HG02642 (cell line): ENCODE results near the gene ITCH.
"Not testable (repeated sequence)": the region's sequence is repeated elsewhere in the genome, so short reads cannot be mapped to it uniquely, and the experiment has no call there.

ENCODE experiments used
- ATAC-seq: cut with Tn5 transposase; IDR thresholded peaks from one replicate; pipeline ENCODE4 v1.9.1; 2021; ENCODE audit warnings: mild to moderate bottlenecking; ENCODE audit not compliant: unreplicated experiment, poor library complexity

The ITCH gene

DNA sequence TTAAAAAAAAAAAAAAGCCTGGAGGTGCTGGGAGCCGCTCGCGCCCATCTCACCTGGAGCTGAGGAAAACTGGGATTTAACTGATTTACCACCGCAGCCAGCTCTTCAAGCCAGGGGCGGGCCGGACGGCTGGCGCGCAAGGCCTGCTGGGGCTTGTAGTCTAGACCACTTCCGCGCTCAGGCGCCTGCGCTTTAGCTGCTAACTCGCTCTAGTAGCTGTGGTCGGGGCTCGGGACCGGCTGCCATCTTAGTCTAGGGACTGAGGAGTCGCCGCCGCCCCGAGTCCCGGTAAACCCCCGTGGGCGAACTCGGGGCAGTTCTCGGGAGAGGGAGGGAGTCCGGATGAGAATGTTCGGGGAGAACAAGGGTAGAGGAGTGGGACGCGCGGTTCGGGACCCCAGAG is at the start of gene ITCH:
ITCH (plus strand) TSS at position 212 of the 403 bp plus-strand sequence. CDS start 30,539 bp downstream, outside the sequence.
- ATAC-seq, result peak; percentile 94

DNA sequence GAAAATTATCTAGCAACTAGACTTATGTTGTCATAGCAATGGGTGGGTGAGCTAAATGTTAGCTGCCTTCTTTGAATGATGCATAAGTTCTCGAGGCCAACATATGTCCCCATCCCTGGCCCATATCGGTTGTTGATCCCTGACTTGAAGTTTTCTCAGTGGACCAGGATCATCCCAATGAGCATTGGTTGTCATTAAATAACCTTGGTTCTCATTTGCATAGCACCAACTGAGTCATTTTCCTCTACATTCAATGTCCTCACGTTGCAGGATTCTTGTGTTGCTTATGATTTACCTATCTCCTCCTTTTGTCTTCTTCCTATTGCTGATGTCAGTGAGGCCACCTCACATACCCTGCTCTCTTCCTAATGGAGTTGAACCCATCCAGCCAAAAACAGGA is 47.8 kb upstream of the ITCH start:
- no peak for ATAC-seq

- ATAC-seq, result no peak
Measured at GRCh38 chr20:34316196-34316814, 46.8 kb upstream of the ITCH start.

DNA sequence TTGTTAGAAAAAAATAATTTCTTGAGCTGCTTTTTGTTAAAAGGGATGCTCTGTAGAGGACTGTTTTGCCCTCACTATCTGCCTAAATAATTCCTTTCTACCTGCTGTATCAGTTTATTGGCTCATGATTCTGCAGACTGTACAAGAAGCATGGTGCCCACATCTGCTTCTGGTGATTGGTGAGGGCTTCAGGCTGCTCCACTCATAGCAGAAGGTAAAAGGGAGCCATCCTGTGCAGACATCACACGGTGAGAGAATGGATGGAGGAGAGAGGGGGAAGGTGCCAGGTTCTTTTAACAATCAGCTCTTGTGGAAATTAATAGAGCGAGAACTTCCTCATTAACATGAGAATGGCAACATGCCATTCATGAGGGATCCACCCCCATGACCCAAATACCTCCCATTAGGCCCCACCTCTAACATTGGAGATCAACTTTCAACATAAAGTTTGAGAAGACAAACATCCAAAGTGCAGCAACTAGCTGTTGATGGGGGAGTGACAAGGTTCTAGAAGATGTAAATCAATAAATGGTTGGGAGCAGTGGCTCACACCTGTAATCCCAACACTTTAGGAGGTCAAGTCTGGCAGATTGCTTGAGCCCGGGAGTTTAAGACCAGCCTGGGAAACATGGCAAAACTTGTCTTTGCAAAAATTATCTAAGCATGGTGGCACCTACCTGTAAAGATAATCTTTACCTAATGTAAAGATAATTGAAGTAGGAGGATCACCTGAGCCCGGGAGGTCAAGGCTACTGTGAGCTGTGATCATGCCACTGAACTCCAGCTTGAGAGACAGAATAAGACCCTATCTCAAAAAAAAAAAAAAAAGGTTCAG is 44.2 kb upstream of the ITCH start:
- no peak for ATAC-seq

DNA sequence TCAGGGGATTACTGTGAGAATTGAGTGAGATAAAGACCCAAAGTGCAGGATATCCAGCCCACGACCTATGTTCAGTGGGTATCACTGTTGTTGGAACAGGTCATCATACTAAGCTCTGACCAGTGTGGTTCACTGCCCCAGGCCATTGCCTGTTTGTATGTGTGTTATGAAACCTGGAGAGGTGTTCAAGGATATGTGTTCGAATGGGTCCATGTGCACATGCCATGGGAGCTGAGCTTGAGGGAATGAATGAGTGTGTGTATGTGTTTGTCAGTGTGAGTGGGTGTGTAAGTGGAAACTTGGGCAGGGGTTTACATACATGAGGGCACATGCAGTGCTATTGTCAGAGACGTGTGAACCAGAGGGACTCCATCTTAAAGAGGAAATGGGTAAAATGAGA is 42.2 kb upstream of the ITCH start:
- no peak for ATAC-seq

GRCh38 chr20:34322267-34323105 is 40.6 kb upstream of the ITCH start:
- no peak for ATAC-seq

GRCh38 chr20:34324541-34324940 is 38.5 kb upstream of the ITCH start:
- no peak for ATAC-seq

DNA sequence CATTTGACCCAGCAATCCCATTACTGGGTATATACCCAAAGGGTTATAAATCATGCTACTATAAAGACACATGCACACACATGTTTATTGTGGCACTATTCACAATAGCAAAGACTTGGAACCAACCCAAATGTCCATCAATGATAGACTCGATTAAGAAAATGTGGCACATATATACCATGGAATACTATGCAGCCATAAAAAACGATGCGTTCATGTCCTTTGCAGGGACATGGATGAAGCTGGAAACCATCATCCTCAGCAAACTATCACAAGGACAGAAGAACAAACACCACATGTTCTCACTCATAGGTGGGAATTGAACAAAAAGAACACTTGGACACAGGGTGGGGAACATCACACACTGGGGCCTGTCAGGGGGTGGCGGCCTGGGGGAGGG is 34.9 kb upstream of the ITCH start:
- not testable (repeated sequence) for ATAC-seq

- ATAC-seq, result no peak
Measured at GRCh38 chr20:34328928-34329677, 34.0 kb upstream of the ITCH start.

DNA sequence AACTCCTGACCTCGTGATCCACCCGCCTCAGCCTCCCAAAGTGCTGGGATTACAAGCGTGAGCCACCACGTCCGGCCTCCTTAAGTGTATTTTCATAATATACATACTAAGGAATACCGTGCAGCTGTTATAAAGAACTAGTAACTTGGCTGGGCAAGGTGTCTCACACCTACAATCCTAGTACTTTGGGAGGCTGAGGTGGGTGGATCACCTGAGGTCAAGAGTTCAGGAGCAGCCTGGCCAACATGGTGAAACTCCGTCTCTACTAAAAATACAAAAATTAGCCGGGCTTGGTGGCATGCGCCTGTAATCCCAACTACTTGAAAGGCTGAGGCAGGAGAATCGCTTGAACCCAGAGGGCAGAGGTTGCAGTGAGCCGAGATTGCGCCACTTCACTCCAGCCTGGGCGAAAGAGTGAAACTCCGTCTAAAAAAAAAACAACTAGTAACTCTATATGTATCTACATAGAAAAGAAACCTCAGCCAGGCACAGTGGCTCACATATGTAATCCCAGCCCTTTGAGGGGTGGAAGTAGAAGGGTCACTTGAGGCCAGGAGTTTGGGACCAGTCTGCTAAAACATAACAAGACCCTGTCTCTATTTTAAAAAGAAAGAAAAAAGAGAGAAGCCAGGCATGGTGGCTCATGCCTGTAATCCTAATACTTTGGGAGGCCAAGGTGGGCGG is 32.1 kb upstream of the ITCH start:
- not testable (repeated sequence) for ATAC-seq

DNA sequence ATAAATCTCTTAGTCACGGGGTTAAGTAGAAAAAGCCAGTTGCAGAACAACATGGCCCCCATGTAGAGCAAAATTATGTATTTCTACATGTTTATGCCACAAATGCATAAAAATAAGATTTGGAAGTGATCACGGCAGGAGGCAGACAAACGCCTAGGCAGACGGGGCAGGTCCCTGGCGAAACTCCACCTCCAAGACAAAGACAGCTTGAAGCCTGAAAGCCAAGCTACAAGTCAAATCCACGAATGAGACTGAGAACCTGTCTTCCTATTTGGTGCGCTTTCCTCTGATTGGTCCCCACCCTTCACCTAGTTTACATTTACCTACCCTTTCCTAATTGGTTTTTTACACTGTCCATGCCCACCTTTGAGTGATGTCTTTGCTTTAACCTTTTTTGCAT is 31.2 kb upstream of the ITCH start:
- ATAC-seq, result no peak

DNA sequence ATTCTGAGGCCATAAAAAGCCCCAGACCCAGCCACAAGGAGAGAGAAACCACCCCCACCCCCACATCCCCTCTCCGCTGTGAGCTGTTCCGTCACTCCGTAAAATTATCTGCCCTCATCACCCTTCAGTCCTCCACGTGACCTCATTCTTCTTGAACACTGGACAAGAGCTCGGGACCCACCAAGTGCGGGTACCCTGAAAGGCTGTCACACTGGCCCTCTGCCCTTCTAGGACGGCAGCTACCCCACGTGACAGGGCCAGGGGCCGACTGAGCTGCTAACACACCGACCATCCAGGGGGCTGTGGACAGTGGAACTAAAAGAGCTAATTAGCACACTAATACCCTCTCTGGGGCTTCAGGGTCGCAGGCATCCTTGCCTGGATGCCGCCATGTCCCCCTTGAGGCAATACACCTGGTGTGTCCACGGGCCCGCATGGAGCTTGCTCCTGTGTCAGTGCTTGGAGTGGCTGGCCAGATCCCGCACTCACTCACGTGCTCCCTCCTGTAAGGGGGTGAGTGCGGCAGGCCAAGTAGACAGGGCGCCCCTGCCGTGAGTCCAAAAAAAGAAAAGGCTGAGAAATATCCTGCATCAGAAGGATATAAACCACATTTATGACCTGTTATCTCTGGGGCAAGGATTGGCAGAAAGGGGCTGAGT is 30.7 kb upstream of the ITCH start:
- ATAC-seq, result no peak

DNA sequence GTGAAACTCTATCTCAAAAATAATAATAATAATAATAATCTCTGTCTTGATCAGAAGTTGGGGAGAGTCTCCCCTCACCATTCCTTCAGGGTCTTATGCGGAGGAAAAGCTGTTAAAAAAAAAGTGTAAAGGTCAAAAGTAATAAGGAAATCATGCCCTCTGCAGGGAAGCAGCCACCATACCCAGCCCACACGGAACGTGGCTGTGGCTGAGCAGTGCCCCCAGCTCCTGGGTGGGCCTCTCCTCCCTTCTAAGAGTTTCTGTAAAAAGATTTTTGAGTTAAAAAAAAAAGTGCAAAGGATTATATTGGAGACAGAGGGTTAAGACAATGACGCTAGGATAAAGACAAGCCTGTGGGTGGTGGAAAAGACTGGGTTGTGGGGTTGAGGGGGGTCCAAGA is 29.3 kb upstream of the ITCH start:
- no peak for ATAC-seq

GRCh38 chr20:34334654-34335407 is 28.2 kb upstream of the ITCH start:
- ATAC-seq, result no peak

GRCh38 chr20:34337544-34337943 is 25.5 kb upstream of the ITCH start:
- no peak for ATAC-seq

DNA sequence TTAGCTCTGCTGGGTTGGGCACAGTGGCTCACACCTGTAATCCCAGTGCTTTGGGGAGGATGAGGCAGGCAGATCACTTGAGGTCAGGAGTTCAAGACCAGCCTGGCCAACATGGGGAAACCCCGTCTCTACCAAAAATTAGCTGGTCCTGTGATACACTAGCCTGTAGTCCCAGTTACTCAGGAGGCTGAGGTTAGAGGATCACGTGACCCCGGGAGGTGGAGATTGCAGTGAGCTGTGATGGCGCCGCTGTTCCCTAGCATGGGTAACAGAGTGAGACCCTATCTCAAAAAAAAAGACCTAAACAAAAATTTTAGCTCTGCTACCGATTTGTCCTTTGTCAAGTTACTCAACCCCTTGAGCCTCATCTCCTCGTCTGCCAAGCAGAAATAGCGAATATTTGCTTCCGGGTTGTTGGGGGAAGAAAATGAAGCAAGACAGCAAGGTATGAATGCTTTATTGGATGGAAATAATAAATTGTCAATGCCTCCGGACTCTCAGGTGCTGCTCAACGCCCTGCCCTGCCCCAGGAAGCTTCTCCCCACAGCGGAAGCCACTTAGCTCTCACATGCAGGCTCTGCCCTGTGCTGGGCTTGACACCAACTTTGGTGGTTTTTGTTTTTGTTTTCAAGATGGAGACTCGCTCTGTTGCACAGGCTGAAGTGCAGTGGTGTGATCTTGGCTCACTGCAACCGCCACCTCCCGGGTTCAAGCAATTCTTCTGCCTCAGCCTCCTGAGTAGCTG is 24.9 kb upstream of the ITCH start:
- ATAC-seq, result no peak

DNA sequence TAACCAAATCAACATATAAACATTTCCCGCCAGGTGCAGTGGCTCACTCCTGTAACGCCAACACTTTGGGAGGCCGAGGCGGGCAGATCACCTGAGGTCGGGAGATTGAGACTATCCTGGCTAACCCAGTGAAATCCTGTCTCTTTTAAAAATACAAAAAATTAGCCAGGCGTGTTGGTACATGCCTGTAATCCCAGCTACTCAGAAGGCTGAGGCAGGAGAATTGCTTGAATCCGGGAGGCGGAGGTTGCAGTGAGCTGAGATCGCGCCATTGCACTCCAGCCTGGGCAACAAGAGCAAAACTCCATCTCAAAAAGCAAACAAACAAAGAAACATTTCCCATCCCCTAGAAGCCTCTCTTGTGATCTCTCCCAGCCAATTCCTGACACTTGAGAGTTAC is 22.3 kb upstream of the ITCH start:
- not testable (repeated sequence) for ATAC-seq

DNA sequence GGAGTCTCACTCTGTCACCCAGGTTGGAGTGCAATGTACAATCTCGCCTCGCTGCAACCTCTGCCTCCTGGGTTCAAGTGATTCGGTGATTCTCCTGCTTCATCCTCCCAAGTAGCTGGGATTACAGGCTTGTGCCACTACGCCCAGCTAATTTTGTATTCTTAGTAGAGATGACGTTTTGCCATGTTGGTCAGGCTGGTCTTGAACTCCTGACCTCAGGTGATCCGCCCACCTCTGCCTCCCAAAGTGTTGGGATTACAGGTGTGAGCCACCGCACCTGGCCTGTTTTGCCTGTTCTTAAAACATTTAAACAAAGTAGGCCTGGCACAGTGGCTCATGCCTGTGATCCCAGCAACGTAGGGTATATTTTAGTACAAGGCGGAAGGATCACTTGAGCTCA is 21.9 kb upstream of the ITCH start:
- not testable (repeated sequence) for ATAC-seq
